B cell (primary cell): ENCODE results near the gene BNC2. TPM values are rescaled to one million over a fixed set of nuclear protein-coding genes. Genes with fewer than 3 reads are reported as not detected.

Experiments
- ATAC-seq: fragments of 200-7000 bp; cut with Tn5 transposase; one replicate; pipeline ENCODE4 v1.10.0; 2021; ENCODE audit warnings: low read depth, mild to moderate bottlenecking, moderate number of reproducible peaks, moderate library complexity
- CTCF ChIA-PET: fragments of 350-600 bp; sonication (Branson Sonifier 250); formaldehyde crosslinking; loops from one replicate; lab custom pipeline; 2021; ENCODE audit warnings: antibody characterized with exemption, inconsistent platforms; lab: Charles Lee
- POLR2A ChIA-PET: fragments of 350-600 bp; sonication (Branson Sonifier 250); formaldehyde crosslinking; loops from one replicate; lab custom pipeline; 2021; ENCODE audit warnings: antibody characterized with exemption; lab: Charles Lee
- DNase-seq: peaks from one replicate; pipeline ENCODE4 v3.0.0; 2013
- H2AFZ ChIP-seq: 2 replicates; pipeline ENCODE4 v1.6.1; 2012; ENCODE audit warnings: mild to moderate bottlenecking, low read depth, low read length; ENCODE audit not compliant: insufficient read depth, poor library complexity, severe bottlenecking
- H3K27ac ChIP-seq, 2 donors: 1 replicate in 1 of 2; 2 replicates in 1 of 2; pipeline ENCODE4 v1.5.1; 2012 to 2013; ENCODE audit warnings: low read length in 2 of 2, mild to moderate bottlenecking in 2 of 2, moderate library complexity in 1 of 2
- H3K27me3 ChIP-seq, 4 experiments: fragments of 200-600 bp in 1 of 4; sonication (generic) in 1 of 4; replicated peaks in 1 of 4; 1 replicate in 2 of 4; 2 replicates in 2 of 4; pipeline versions ENCODE4 v1.6.1 to v1.7.0; 2013 to 2016; ENCODE audit warnings: low read length in 3 of 4, mild to moderate bottlenecking in 2 of 4, mixed read lengths in 1 of 4, moderate library complexity in 1 of 4; ENCODE audit not compliant: insufficient read depth in 4 of 4, control insufficient read depth in 3 of 4; ENCODE audit errors: control extremely low read depth in 1 of 4
- H3K36me3 ChIP-seq, 2 experiments: replicated peaks in 1 of 2; 1 replicate in 1 of 2; 2 replicates in 1 of 2; pipeline versions ENCODE4 v1.6.1 to v1.7.1; 2013; ENCODE audit warnings: low read length in 1 of 2; ENCODE audit not compliant: insufficient read depth in 2 of 2, control insufficient read depth in 1 of 2; ENCODE audit errors: control extremely low read depth in 1 of 2, extremely low read depth in 1 of 2
- H3K4me1 ChIP-seq, 2 donors: fragments of 200-600 bp in 1 of 2; sonication (generic) in 1 of 2; 1 replicate in 1 of 2; 2 replicates in 1 of 2; pipeline versions ENCODE4 v1.5.1 to v1.6.1; 2013 to 2017; ENCODE audit warnings: low read length in 2 of 2; ENCODE audit not compliant: control insufficient read depth in 2 of 2, insufficient read depth in 2 of 2
- H3K4me2 ChIP-seq: replicated peaks from 2 replicates; pipeline ENCODE3; 2012; ENCODE audit warnings: mild to moderate bottlenecking, low read depth, low read length; ENCODE audit not compliant: poor library complexity, severe bottlenecking
- H3K4me3 ChIP-seq, 5 experiments: fragments of 200-600 bp in 1 of 5; sonication (generic) in 1 of 5; 1 replicate in 3 of 5; 2 replicates in 2 of 5; pipeline versions ENCODE4 v1.5.1 to v1.7.0; 2011 to 2016; ENCODE audit warnings: low read length in 4 of 5, mild to moderate bottlenecking in 4 of 5, low read depth in 2 of 5, control low read depth in 1 of 5, moderate library complexity in 1 of 5; ENCODE audit not compliant: insufficient read depth in 1 of 5; ENCODE audit errors: control extremely low read depth in 1 of 5, extremely low read depth in 1 of 5
- H3K79me2 ChIP-seq: fragments of 200-600 bp; sonication (generic); one replicate; pipeline ENCODE4 v1.6.0; 2016; ENCODE audit warnings: low read length; ENCODE audit not compliant: control insufficient read depth, insufficient read depth
- H3K9ac ChIP-seq: fragments of 200-600 bp; sonication (generic); 2 replicates; pipeline ENCODE4 v1.6.1; 2017; ENCODE audit warnings: mild to moderate bottlenecking, low read length, moderate library complexity
- H3K9me3 ChIP-seq, 3 donors: one replicate each; pipeline versions ENCODE4 v1.6.1 to v1.7.1; 2013; ENCODE audit warnings: low read length in 2 of 3; ENCODE audit not compliant: control insufficient read depth in 2 of 3, insufficient read depth in 1 of 3; ENCODE audit errors: control extremely low read depth in 1 of 3
- H4K20me1 ChIP-seq: 2 replicates; pipeline ENCODE4 v1.6.0; 2012; ENCODE audit warnings: mild to moderate bottlenecking, low read length; ENCODE audit not compliant: insufficient read depth, control insufficient read depth, poor library complexity, severe bottlenecking
- H3K27ac Mint-ChIP-seq: one replicate; pipeline ENCODE4 v1.8.0; 2021; ENCODE audit warnings: mixed read lengths
- H3K27me3 Mint-ChIP-seq: one replicate; pipeline ENCODE4 v1.8.0; 2021; ENCODE audit warnings: mixed read lengths
- H3K4me1 Mint-ChIP-seq: one replicate; pipeline ENCODE4 v1.8.0; 2021; ENCODE audit warnings: mixed read lengths
- H3K4me3 Mint-ChIP-seq: one replicate; pipeline ENCODE4 v1.8.0; 2021; ENCODE audit warnings: mixed read lengths
- H3K9me3 Mint-ChIP-seq: one replicate; pipeline ENCODE4 v1.8.0; 2022; ENCODE audit warnings: mixed read lengths; ENCODE audit not compliant: insufficient read depth
- EZH2 ChIP-seq: IDR thresholded peaks from 2 replicates; pipeline ENCODE4 v1.6.1; 2012; ENCODE audit warnings: borderline replicate concordance, low read depth, mild to moderate bottlenecking, moderate library complexity, low read length; ENCODE audit not compliant: insufficient read depth, poor library complexity, severe bottlenecking
- WGBS: methylation state at CpG from one replicate; pipeline ENCODE4 v1.1.5; 2013; ENCODE audit warnings: missing lambda C conversion rate; ENCODE audit not compliant: insufficient coverage; 5-methylcytosine and 5-hydroxymethylcytosine counted together
- intact Hi-C: fragments of 100-400 bp; cut with micrococcal nuclease; formaldehyde crosslinking; loops from one replicate; pipeline ENCODE4 v1.10.0; 2022
- polyA plus RNA-seq: library from polyadenylated mRNA; depleted of rRNA; stranded (reverse); fragments of >200 nt; gene quantifications from 2 replicates; pipeline ENCODE4 v1.2.3, GENCODE V29; 2012
- total RNA-seq, 2 donors: library from RNA; stranded (reverse); fragments of 120-200 nt in 1 of 2; gene quantifications; 1 replicate in 1 of 2; 2 replicates in 1 of 2; pipeline versions ENCODE4 v1.2.3 to v1.2.4, GENCODE V29; 2013 to 2022
- TF ChIP-seq, protein P1 (sequence below): fragments of 200-600 bp; IDR thresholded peaks from one replicate; pipeline ENCODE4 v1.8.0; 2022; ENCODE audit warnings: antibody characterized with exemption, mild to moderate bottlenecking

Gene BNC2
- total and polyA plus RNA-seq, 2 donors (not counting 1 experiment from before 2014, with no cell fraction given) = 0.01 TPM; not detected in 1

DNA sequence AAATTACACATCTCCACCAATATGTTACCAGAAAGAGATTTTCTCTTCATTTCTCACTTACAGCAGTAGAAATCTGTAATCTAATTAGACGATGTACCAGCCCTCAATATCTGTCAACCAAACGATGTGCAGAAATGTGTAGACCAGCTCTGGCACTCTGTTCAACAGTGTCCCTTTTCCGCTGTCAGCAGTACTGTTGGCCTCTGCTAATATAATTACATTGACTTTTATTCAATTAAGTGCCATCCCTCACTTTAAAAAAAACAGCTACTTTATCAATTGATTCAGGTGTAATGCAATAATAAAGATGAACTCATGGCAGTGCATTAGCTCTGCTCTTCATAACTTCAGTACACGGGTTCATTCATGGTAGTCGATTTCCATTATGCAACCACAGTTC lies 448.4 kb downstream of the BNC2 start:
- ChIA-PET POLR2A (no interaction called here), CTCF (no interaction called here)
- DNase-seq = no peak
- 80% methylated on average over 1 of the region's 5 CpGs for WGBS
- Histone ChIP-seq H3K4me3 (no peak overlapping the region), H2AFZ (no peak overlapping the region), H3K4me1 (no peaks in the 10 kb centered on the region), H3K79me2 (no peaks in the 10 kb centered on the region), H3K27me3 (no peaks in the 10 kb centered on the region), H3K27ac (no peak overlapping the region), H3K4me2 (no peak overlapping the region), H3K36me3 (no peaks in the 10 kb centered on the region), H3K9ac (no peak overlapping the region), H3K9me3 (no peaks in the 10 kb centered on the region), H4K20me1 (no peaks in the 10 kb centered on the region)
- Mint-ChIP-seq H3K27me3 (no peaks in the 10 kb centered on the region), H3K4me1 (no peaks in the 10 kb centered on the region), H3K9me3 (no peaks in the 10 kb centered on the region), H3K4me3 (no peak overlapping the region), H3K27ac (no peak overlapping the region)
- intact Hi-C loops = no loop called here
- TF ChIP-seq, protein P1, sequence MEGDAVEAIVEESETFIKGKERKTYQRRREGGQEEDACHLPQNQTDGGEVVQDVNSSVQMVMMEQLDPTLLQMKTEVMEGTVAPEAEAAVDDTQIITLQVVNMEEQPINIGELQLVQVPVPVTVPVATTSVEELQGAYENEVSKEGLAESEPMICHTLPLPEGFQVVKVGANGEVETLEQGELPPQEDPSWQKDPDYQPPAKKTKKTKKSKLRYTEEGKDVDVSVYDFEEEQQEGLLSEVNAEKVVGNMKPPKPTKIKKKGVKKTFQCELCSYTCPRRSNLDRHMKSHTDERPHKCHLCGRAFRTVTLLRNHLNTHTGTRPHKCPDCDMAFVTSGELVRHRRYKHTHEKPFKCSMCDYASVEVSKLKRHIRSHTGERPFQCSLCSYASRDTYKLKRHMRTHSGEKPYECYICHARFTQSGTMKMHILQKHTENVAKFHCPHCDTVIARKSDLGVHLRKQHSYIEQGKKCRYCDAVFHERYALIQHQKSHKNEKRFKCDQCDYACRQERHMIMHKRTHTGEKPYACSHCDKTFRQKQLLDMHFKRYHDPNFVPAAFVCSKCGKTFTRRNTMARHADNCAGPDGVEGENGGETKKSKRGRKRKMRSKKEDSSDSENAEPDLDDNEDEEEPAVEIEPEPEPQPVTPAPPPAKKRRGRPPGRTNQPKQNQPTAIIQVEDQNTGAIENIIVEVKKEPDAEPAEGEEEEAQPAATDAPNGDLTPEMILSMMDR = no peak
- TF ChIP-seq EZH2 = no peak
- no peak for ATAC-seq

DNA sequence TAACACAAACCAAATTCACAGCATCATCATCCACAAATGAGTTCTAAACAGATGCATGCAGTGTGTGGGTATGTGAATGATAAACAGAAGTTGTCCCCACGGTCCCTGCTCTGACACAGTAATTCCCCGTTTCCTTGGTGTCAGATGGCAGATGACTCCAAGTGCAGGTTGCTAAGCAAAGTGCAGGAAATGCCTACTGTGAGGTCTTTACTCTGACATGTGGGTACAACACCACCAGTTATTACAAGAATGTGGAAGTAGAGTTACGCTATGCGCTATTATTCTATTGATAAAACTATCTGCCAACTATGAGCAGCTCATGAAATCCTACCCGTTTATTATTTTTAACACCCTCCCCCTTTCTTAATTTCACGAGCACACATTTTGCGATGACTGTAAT lies 448.9 kb downstream of the BNC2 start:
- no peaks in the 10 kb centered on the region for H4K20me1 ChIP-seq
- DNase-seq (no peak), ATAC-seq (no peak)
- no peak overlapping the region for H3K4me2 ChIP-seq
- ChIA-PET CTCF (no interaction called here), POLR2A (no interaction called here)
- H3K9me3 ChIP-seq = no peaks in the 10 kb centered on the region
- H2AFZ ChIP-seq = no peak overlapping the region
- no peaks in the 10 kb centered on the region for H3K27me3 ChIP-seq
- H3K79me2 ChIP-seq = no peaks in the 10 kb centered on the region
- H3K4me3 ChIP-seq = no peak overlapping the region
- intact Hi-C loops = no loop called here
- H3K4me1 ChIP-seq = no peaks in the 10 kb centered on the region
- TF ChIP-seq, protein P1 = no peak
- TF ChIP-seq EZH2 = no peak
- Mint-ChIP-seq H3K27ac (no peak overlapping the region), H3K9me3 (no peaks in the 10 kb centered on the region), H3K4me1 (no peaks in the 10 kb centered on the region), H3K27me3 (no peaks in the 10 kb centered on the region), H3K4me3 (no peak overlapping the region)
- H3K27ac ChIP-seq = no peak overlapping the region
- no peaks in the 10 kb centered on the region for H3K36me3 ChIP-seq
- no peak overlapping the region for H3K9ac ChIP-seq
- 81% methylated on average over 3 of the region's 7 CpGs for WGBS
